ENCODE measurements around the gene SDF2L1.

SDF2L1 gene

GRCh38 chr22:21661991-21662390 is 19.9 kb downstream of the SDF2L1 start:
- Histone ChIP-seq H3K9me3 (ENCODE audit: severe bottlenecking) (no peaks in the 10 kb centered on the region), H3K27me3 (ENCODE audit: insufficient read depth, low read depth, severe bottlenecking) (no peaks in the 10 kb centered on the region), H3K27ac (no peak overlapping the region), H3K4me3 (ENCODE audit: low read depth, low read length) (no peak overlapping the region), H3K36me3 (no peaks in the 10 kb centered on the region; the same call in 1 of the 2 replicates)
- no peak for DNase-seq
- TF ChIP-seq, protein P1, sequence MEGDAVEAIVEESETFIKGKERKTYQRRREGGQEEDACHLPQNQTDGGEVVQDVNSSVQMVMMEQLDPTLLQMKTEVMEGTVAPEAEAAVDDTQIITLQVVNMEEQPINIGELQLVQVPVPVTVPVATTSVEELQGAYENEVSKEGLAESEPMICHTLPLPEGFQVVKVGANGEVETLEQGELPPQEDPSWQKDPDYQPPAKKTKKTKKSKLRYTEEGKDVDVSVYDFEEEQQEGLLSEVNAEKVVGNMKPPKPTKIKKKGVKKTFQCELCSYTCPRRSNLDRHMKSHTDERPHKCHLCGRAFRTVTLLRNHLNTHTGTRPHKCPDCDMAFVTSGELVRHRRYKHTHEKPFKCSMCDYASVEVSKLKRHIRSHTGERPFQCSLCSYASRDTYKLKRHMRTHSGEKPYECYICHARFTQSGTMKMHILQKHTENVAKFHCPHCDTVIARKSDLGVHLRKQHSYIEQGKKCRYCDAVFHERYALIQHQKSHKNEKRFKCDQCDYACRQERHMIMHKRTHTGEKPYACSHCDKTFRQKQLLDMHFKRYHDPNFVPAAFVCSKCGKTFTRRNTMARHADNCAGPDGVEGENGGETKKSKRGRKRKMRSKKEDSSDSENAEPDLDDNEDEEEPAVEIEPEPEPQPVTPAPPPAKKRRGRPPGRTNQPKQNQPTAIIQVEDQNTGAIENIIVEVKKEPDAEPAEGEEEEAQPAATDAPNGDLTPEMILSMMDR (IDR thresholded peaks at IDR 0.05; ENCODE audit: low read depth, low read length) = no peak

DNA sequence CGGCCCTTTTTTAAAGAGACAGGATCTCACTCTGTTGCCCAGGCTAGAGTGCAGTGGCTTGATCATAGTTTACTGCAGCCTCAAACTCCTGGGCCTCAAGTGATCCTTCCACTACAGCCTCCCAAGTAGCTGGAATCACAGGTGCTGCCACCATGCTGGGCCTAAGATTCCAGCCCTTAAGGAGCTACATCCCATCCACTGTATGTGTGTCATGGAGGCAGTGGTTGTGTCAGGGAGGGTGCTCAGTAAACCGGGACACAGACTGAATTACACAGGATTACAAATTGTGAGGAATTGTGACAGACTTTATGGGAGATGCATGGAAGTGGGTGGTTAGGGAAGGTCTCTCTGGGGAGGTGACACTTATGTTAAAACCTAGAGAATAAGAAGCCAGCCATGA is 21.6 kb downstream of the SDF2L1 start:
- TF ChIP-seq, protein P1 (IDR thresholded peaks at IDR 0.05; ENCODE audit: low read depth, low read length) = no peak
- H3K4me3 ChIP-seq (ENCODE audit: low read depth, low read length) = no peak overlapping the region
- no peak for DNase-seq

DNA sequence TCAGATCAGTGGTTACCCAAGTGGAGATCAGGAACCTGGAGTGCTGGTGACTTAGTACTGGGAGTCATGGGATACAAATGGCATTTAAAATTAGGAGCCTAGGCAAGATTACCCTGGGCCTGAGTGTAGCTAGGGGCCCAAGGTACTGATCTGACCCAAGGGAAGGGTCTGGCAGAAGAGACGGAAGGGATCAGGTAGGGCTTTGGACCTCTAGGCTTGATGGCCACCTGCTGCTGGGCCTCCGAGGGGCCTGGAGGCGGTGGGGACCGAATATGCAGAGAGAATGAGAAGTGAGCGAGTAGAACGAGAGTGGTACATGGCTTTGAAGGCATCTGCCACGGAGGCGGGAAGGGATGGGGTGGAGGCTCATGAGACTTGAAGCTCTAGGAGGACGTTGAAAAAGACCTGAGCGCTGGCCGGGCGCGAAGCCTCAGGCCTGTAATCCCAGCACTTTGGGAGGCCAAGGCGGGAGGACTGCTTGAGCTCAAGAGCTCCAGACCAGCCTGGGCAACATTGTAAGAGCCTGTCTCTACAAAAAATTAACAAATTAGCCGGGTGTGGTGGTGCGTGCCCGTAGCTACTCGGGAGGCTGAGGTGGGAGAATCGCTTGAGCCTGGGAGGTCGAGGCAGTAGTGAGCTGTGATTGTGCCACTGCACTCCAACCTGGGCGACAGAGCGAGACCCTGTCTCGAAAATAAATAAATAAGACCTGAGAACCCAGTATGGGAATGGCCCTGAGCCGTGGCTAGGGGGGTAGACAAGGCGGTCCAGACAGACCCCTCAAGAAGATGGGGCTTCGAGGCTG is 23.1 kb downstream of the SDF2L1 start:
- Histone ChIP-seq H3K36me3 (peaks cover 6% of the 10 kb centered on the region; the same call in 1 of the 2 replicates), H3K27me3 (ENCODE audit: insufficient read depth, low read depth, severe bottlenecking) (no peaks in the 10 kb centered on the region)
- TF ChIP-seq, protein P1 (IDR thresholded peaks at IDR 0.05; ENCODE audit: low read depth, low read length) = no peak

More for the DNA sequence above, 21.6 kb downstream of the SDF2L1 start:
- no peaks in the 10 kb centered on the region for H3K9me3 ChIP-seq (ENCODE audit: severe bottlenecking)
- peaks cover 3% of the 10 kb centered on the region; the same call in 1 of the 2 replicates for H3K36me3 ChIP-seq
- H3K27ac ChIP-seq = no peak overlapping the region
- no peaks in the 10 kb centered on the region for H3K27me3 ChIP-seq (ENCODE audit: insufficient read depth, low read depth, severe bottlenecking)

DNA sequence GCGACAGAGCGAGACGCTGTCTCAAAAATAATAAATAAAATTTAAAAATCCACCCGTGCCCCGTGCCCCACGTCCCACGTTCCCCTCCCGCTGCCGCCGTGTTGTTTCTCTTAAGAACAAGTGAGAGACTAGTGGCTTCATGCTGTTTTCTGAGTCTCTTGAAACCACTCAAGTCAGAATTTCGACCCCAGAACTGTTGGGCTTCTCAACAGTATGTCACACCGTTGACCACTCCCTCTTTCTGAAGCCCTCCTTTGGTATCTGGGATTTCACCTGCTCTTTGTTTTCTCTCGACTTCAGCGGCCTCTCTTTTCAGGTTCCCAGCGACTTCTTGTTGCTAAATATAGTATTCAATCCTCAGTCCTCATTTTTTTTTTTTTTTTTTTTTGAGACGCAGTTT is 24.7 kb downstream of the SDF2L1 start:
- peak overlapping the region; percentile 70 for H3K27ac ChIP-seq
- DNase-seq = no peak
- no peaks in the 10 kb centered on the region for H3K9me3 ChIP-seq (ENCODE audit: severe bottlenecking)
- H3K4me3 ChIP-seq (ENCODE audit: low read depth, low read length) = peak overlapping the region; percentile 96
- peaks cover 21% of the 10 kb centered on the region for H3K36me3 ChIP-seq
- TF ChIP-seq, protein P1 (IDR thresholded peaks at IDR 0.05; ENCODE audit: low read depth, low read length) = no peak
- no peaks in the 10 kb centered on the region for H3K27me3 ChIP-seq (ENCODE audit: insufficient read depth, low read depth, severe bottlenecking)

More for the DNA sequence above, 23.1 kb downstream of the SDF2L1 start:
- peak overlapping the region; percentile 70 for H3K27ac ChIP-seq
- no peaks in the 10 kb centered on the region for H3K9me3 ChIP-seq (ENCODE audit: severe bottlenecking)
- peak overlapping the region; percentile 96 for H3K4me3 ChIP-seq (ENCODE audit: low read depth, low read length)
- DNase-seq = no peak

DNA sequence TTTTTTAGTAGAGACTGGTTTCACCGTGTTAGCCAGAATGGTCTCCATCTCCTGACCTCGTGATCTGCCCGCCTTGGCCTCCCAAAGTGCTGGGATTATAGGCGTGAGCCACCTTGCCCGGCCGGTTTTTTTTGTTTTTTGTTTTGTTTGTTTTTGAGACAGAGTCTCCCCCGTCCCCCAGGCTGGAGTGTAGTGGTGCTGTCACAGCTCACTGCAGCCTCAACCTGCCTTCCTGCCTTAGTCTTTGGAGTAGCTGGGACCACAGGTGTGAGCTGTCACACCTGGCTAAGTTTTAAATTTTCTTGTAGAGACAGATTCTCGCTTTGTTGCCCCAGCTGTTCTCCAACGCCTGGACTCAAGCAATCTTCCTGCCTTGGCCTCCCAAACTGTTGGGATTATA is 26.9 kb downstream of the SDF2L1 start:
- DNase-seq = no peak
- Histone ChIP-seq H3K36me3 (peaks cover 25% of the 10 kb centered on the region), H3K9me3 (ENCODE audit: severe bottlenecking) (no peaks in the 10 kb centered on the region), H3K27me3 (ENCODE audit: insufficient read depth, low read depth, severe bottlenecking) (no peaks in the 10 kb centered on the region), H3K27ac (no peak overlapping the region), H3K4me3 (ENCODE audit: low read depth, low read length) (no peak overlapping the region)
- TF ChIP-seq, protein P1 (IDR thresholded peaks at IDR 0.05; ENCODE audit: low read depth, low read length) = no peak

All from WERI-Rb-1 (cell line).